MCF 10A (cell line): ENCODE results near the gene SIN3B. TPM values are rescaled to one million over a fixed set of nuclear protein-coding genes. Genes with fewer than 3 reads are reported as not detected.

Experiments
- BruUV-seq: library from RNA; stranded (reverse); fragments of 400-500 nt; replicated peaks from 2 replicates; lab custom pipeline; 2021; lab: Mats Ljungman, UMichigan
- CTCF ChIA-PET: fragments of 300-600 bp; sonication (Branson Sonifier 250); formaldehyde crosslinking; extraction: SDS; loops from one replicate; lab custom pipeline; 2021; ENCODE audit warnings: antibody characterized with exemption, inconsistent platforms; lab: Yijun Ruan, JAX
- POLR2A ChIA-PET: fragments of 300-600, 350-650 bp; sonication (Branson Sonifier 250); formaldehyde crosslinking; extraction: SDS; loops from one replicate; lab custom pipeline; 2020; ENCODE audit warnings: antibody characterized with exemption, inconsistent platforms; lab: Yijun Ruan, JAX
- DNase-seq: peaks from one replicate; pipeline ENCODE4 v3.0.0-alpha.2; 2018; ENCODE audit not compliant: unreplicated experiment
- H3K27ac Mint-ChIP-seq: one replicate; pipeline ENCODE4 v1.8.0; 2022; ENCODE audit warnings: mild to moderate bottlenecking, low read depth, mixed read lengths; ENCODE audit not compliant: unreplicated experiment
- H3K27me3 Mint-ChIP-seq: one replicate; pipeline ENCODE4 v1.8.0; 2022; ENCODE audit warnings: mixed read lengths; ENCODE audit not compliant: insufficient read depth, unreplicated experiment
- H3K36me3 Mint-ChIP-seq: one replicate; pipeline ENCODE4 v1.8.0; 2022; ENCODE audit warnings: mild to moderate bottlenecking, moderate library complexity, mixed read lengths; ENCODE audit not compliant: insufficient read depth, unreplicated experiment
- H3K4me1 Mint-ChIP-seq: one replicate; pipeline ENCODE4 v1.8.0; 2022; ENCODE audit warnings: mixed read lengths; ENCODE audit not compliant: insufficient read depth, unreplicated experiment
- H3K4me3 Mint-ChIP-seq: one replicate; pipeline ENCODE4 v1.8.0; 2022; ENCODE audit warnings: mild to moderate bottlenecking, moderate library complexity, mixed read lengths; ENCODE audit not compliant: unreplicated experiment
- H3K9me3 Mint-ChIP-seq: one replicate; pipeline ENCODE4 v1.8.0; 2022; ENCODE audit warnings: mixed read lengths; ENCODE audit not compliant: unreplicated experiment
- CTCF ChIP-seq: fragments of 200-600 bp; IDR thresholded peaks from one replicate; pipeline ENCODE4 v1.8.0; 2022; ENCODE audit warnings: antibody characterized with exemption, mild to moderate bottlenecking; ENCODE audit not compliant: unreplicated experiment
- intact Hi-C: fragments of 100-400 bp; cut with micrococcal nuclease; formaldehyde crosslinking; loops from 2 replicates; pipeline ENCODE4 v1.14.1; 2022
- total RNA-seq: library from RNA; stranded (reverse); gene quantifications from 2 replicates; pipeline ENCODE4 v1.2.3, GENCODE V29; 2022

SIN3B gene
- total RNA-seq, 1 experiment from 2014 or later, result 56.0 TPM

DNA sequence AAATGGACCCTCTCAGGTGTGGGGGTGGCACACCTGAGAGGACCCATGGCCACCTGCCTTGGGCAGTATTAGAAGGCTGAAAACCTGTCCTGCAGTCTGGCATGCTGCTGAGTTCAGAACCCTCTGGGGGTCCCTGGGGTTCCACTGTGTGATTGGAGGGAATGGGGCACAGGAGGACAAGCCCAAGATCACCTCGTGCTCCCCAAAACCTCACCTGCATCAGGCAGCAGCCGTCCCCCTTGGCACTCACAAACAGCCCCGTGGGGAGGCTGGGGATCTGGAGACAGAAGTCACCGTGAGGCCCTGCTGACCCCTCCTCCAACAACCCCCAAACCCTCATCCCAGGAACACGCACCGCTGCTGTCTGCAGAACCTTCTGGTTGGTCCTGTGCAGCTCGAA, 74.1 kb downstream of the SIN3B start:
- BruUV-seq, result no TSS peak
- ChIA-PET POLR2A (no interaction called here), CTCF (no interaction called here)
- no peaks in the 10 kb centered on the region for H3K9me3 Mint-ChIP-seq
- DNase-seq, result no peak
- intact Hi-C loops, result no loop called here
- no peaks in the 10 kb centered on the region for H3K36me3 Mint-ChIP-seq
- no peaks in the 10 kb centered on the region for H3K27me3 Mint-ChIP-seq
- TF ChIP-seq CTCF, result no peak
- H3K4me1 Mint-ChIP-seq, result no peaks in the 10 kb centered on the region
- H3K4me3 Mint-ChIP-seq, result no peak overlapping the region
- H3K27ac Mint-ChIP-seq, result no peak overlapping the region

DNA sequence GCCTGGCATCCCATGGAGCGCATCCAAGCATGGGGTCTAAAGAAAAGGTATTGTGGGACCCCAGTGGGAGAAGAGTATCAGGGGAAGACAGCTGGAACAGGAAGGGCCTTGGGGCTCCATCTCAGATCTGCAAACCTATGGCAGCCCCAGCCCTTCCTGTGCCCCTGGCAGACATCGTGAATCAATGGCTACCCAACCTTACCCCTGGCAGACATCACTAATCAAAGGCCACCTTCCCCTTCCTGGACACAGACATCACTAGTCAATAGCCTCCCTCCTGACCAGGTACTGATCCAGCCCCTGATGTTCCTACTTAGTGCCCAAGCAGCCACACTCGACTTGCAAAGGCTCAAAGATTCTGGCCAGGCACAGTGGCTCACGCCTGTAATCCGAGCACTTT, 75.4 kb downstream of the SIN3B start:
- no peaks in the 10 kb centered on the region for H3K27me3 Mint-ChIP-seq
- BruUV-seq, result no TSS peak
- no peaks in the 10 kb centered on the region for H3K36me3 Mint-ChIP-seq
- ChIA-PET CTCF (interaction anchor here (0.5 to 0.6 kb wide), 3 partner anchors 64 to 623 kb away, joined by 3 read pairs; a partner anchor contains a TSS), POLR2A (no interaction called here)
- no peaks in the 10 kb centered on the region for H3K9me3 Mint-ChIP-seq
- no peak overlapping the region for H3K27ac Mint-ChIP-seq
- no peak for TF ChIP-seq CTCF
- DNase-seq, result no peak
- intact Hi-C loops, result no loop called here
- H3K4me3 Mint-ChIP-seq, result no peak overlapping the region
- H3K4me1 Mint-ChIP-seq, result no peaks in the 10 kb centered on the region

GRCh38 chr19:16908759-16909158, 79.6 kb downstream of the SIN3B start:
- H3K27me3 Mint-ChIP-seq, result no peaks in the 10 kb centered on the region
- no TSS peak for BruUV-seq
- intact Hi-C loops, result no loop called here
- ChIA-PET POLR2A (no interaction called here), CTCF (interaction anchor here (0.6 kb wide), 1 partner anchor 43 kb away, joined by 4 read pairs; no protein-coding TSS in a partner anchor)
- H3K27ac Mint-ChIP-seq, result no peak overlapping the region
- no peak overlapping the region for H3K4me3 Mint-ChIP-seq
- no peaks in the 10 kb centered on the region for H3K36me3 Mint-ChIP-seq
- DNase-seq, result no peak
- no peaks in the 10 kb centered on the region for H3K4me1 Mint-ChIP-seq
- H3K9me3 Mint-ChIP-seq, result peaks cover 7% of the 10 kb centered on the region
- no peak for TF ChIP-seq CTCF

- no TSS peak for BruUV-seq
- intact Hi-C loops, result no loop called here
- Mint-ChIP-seq H3K4me1 (no peaks in the 10 kb centered on the region), H3K9me3 (peaks cover 14% of the 10 kb centered on the region), H3K27ac (no peak overlapping the region), H3K27me3 (no peaks in the 10 kb centered on the region), H3K36me3 (no peaks in the 10 kb centered on the region), H3K4me3 (no peak overlapping the region)
- POLR2A ChIA-PET, result interaction anchor here (0.7 kb wide), 1 partner anchor 10 kb away, joined by 3 read pairs; no protein-coding TSS in a partner anchor
- no peak for DNase-seq
- CTCF ChIA-PET, result interaction anchor here (0.6 to 1.2 kb wide), 3 partner anchors 11 to 145 kb away, joined by 3 to 4 read pairs (median 3); no protein-coding TSS in a partner anchor
- no peak for TF ChIP-seq CTCF
These were observed 81.8 kb downstream of the SIN3B start for GRCh38 chr19:16911046-16911445.
